ENCODE results near the gene ABCG5.
A peak's percentile ranks its signal among the peaks of the same experiment; 100 is the strongest.

The ABCG5 gene

GRCh38 chr2:43810452-43810851, 28.2 kb downstream of the ABCG5 start:
- no peak for DNase-seq (ENCODE audit: low read depth in 2 of 2)

- no peak for DNase-seq (ENCODE audit: low read depth in 2 of 2)
Measured at GRCh38 chr2:43806719-43807031, 32.0 kb downstream of the ABCG5 start.

DNA sequence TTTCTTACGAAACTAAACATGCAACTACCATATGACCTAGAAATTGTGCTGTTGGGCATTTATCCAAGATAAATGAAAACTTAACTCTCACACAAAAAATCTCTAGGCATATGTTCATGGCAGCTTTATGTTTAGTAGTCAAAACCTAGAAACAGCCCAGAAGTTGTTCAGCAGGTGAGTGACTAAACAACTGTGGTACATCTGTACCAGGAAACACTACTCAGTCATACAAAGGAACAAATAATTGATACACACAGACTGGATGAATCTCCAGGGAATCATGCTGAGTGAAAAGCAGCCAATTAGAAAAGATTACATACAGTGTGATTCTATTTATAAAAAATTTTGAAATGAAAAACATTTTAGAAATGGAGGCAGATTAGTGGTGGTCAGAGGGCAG, 35.5 kb downstream of the ABCG5 start:
- DNase-seq (ENCODE audit: low read depth in 2 of 2): no peak

- no peak for DNase-seq (ENCODE audit: low read depth in 2 of 2)
Measured at GRCh38 chr2:43802135-43802534, 36.5 kb downstream of the ABCG5 start.

GRCh38 chr2:43800894-43801293, 37.7 kb downstream of the ABCG5 start:
- DNase-seq (ENCODE audit: low read depth in 2 of 2): no peak

- DNase-seq (ENCODE audit: low read depth in 2 of 2): no peak
Measured at GRCh38 chr2:43798300-43798699, 40.3 kb downstream of the ABCG5 start.

DNA sequence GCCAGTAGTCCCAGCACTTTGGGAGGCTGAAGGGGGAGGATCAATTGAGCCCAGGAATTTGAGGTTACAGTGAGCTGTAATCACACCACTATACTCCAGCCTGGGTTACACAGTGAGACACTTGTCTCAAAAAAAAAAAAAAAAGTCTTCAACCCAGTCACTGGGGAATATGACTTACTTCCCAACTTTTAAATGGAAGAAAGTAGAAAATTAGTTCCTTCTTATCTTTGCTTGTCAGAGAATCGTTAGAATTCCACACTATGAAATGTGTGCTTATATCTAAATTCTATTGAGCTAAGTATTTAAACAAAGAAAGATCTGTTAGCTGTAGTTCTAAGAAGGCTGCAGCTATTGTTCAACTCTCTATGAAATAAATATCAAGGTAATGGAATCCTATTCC, 42.4 kb downstream of the ABCG5 start:
- DNase-seq (ENCODE audit: low read depth in 2 of 2): no peak

GRCh38 chr2:43794956-43795355, 43.7 kb downstream of the ABCG5 start:
- no peak for DNase-seq (ENCODE audit: low read depth in 2 of 2)

- DNase-seq (ENCODE audit: low read depth in 2 of 2): no peak
Measured at GRCh38 chr2:43792653-43793052, 46.0 kb downstream of the ABCG5 start.

- no peak for DNase-seq (ENCODE audit: low read depth in 2 of 2)
Measured at GRCh38 chr2:43791035-43791765, 47.4 kb downstream of the ABCG5 start.

DNA sequence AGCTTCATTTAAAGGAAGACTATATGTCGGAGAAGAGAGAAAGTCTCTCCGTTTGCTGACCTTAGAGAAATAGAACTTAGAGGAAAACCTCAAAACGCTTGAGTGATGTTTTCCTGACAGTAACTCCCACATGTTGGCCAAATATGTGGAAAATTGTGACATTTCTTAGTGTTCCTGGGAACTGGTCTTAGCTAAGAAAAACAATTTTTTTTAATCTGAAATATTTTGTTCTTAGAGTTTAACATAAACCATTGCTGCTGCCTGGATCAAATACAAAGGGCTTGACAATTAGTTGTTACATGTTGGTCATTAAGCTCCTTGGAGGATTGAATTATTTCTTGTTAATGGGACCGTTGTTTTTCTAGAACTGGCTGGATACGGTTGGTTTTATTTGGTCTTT, 48.5 kb downstream of the ABCG5 start:
- no peak for DNase-seq (ENCODE audit: low read depth in 2 of 2)

DNA sequence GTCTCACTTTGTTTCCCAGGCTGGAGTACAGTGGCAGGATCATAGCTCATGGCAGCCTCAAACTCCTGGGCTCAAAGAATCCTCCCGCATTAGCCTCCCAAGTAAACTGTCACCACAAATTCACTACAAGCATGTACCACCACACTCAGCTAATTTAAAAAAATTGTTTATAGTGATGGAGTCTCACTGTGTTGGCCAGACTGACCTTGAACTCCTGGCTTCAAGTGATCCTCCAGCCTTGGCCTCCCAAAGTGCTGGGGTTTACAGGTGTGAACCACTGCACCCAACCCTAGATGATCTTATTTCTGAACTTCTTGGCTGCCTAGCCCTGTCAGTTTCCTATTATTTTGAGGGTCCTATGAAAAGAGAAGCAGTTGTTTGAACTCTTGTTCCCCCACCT, 50.0 kb downstream of the ABCG5 start:
- no peak for DNase-seq (ENCODE audit: low read depth in 2 of 2)

DNA sequence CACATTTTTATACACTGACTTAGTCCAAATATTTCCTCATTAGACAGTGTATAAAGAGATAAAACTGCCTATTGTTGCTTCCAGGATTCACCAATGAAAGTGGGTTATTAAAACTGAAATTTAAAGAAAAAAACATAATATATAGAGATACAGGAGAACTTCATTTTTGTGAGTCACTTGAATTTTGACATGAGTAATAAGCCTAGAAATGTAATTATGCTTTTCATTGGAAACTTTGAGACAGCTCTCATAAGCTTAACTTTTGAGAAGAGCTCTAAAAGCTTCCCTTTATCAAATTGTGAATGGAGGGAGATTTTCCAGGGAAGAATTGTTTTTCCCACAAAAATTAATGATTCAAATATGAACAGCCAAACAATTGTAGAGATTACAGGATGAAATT, 50.7 kb downstream of the ABCG5 start:
- no peak for DNase-seq (ENCODE audit: low read depth in 2 of 2)

- no peak for DNase-seq (ENCODE audit: low read depth in 2 of 2)
Measured at GRCh38 chr2:43778233-43778632, 60.4 kb downstream of the ABCG5 start.

- no peak for DNase-seq (ENCODE audit: low read depth in 2 of 2)
Measured at GRCh38 chr2:43777306-43777926, 61.2 kb downstream of the ABCG5 start.

GRCh38 chr2:43776324-43776723, 62.3 kb downstream of the ABCG5 start:
- DNase-seq (ENCODE audit: low read depth in 2 of 2): no peak

- DNase-seq (ENCODE audit: low read depth in 2 of 2): no peak
Measured at GRCh38 chr2:43774617-43775016, 64.0 kb downstream of the ABCG5 start.

DNA sequence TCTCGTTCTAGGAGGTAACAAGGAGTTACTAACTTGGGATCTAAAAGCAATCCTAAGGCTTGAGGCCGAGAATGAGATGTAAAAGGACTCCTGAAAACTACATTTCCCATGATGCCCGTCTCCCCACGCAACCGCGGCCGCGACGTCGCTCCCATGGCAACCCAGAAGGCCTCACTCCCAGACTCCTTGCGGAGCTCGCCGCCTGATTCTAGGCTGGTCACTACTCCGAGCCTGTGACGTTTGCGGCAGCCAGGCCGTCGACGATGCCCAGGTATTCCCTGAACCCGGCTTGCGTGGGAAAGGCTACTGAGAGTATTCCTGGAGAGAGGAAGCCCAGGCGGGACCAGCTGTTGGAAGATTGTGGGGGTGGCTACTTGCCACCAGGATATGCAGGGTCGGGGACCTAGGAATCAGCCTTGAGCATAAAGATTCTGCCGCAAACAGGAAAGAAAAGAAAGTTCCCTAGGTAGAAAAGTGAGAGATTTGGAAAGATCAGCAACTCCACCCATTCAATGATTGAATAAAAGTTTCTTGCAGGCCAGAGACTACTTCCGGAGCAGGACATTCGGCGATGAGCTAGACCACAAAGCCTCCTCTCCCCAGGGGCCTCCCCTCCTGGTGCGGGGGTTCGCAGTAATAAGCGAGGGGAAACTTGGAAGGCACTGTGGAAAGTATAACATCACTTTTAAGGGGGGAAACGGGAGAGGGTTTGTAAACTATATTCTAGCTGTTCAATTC, 64.6 kb downstream of the ABCG5 start, which contains the start of gene DYNC2LI1:
Gene DYNC2LI1 (plus strand): TSS at position 164 of the 738 bp plus-strand sequence. CDS start 100 bp downstream, at position 264.
- DNase-seq (ENCODE audit: low read depth in 2 of 2): peak; percentile 64 to 73

DNA sequence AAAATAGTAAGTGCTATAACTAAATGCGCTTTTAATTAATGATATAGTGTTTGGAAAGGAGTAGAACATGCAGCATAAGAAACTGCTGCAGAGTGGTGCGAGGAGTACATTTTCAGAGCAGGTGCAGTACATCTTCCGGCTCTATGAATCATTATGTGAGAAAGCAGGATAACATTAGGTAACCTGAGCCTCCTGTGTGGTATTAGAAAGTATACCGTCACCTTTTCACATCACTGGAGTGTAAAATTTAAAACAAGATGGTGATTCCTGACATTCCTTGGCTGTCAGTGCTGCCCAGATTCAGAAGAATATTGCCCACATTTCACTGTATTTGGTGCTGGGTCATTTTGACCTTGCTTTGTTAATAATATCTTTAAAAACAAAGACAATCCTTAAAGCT, 72.6 kb downstream of the ABCG5 start:
- no peak for DNase-seq (ENCODE audit: low read depth in 2 of 2)

DNA sequence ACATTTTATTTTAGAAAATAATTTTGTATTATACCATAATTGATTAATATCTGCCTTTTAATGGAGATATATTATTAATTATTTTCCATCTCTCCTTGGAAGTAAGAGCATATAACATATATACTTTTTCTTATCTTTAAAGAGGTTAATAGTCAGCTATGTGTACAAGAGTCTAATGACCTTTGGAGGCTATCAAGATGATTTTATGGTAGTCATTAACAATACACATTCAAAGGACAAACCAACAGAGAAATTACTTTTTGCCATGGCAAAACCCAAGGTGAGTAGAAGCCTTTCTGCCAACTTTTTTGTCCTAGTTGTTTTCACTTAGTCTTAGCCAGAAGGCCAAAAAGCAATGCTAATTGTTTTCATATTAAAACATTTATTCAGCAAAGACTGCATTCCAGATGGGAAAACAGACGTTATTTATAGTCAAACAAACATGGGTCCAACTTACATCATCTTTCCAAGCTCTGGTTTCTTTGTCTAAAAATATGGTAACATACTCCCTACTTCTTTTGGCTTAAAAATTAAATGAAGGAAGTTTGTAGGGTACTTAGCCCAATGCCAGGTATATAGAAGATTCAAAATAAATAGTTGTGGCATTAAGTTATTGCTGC, 74.4 kb downstream of the ABCG5 start:
- no peak for DNase-seq (ENCODE audit: low read depth in 2 of 2)

DNA sequence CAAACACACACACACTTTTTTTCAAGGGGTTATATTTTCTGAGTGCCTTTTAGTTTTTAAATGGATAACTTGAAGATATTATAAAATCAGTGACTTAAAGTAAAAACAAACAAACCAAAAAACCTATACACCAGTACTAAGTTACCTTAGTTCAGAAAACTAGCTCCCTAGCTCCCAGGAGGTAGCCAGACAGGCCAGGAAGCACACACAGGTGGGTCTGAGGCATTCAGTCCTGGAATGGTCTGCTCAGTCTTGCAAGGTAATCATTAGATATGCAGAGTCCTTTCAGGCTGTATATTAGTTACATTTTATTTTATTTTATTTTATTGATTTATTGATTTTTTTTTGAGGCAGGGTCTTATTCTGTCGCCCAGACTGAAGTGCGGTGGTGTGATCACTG, 75.5 kb downstream of the ABCG5 start:
- no peak for DNase-seq (ENCODE audit: low read depth in 2 of 2)

All from stimulated activated CD8-positive, alpha-beta memory T cell treated with anti-CD3 and anti-CD28 coated beads, Interleukin-7, amount 100 ng/mL, for 4 hours (primary cell).